DMS153 treated with DMSO at 0.1 percent for 48 hours (cell line): ENCODE measurements around the gene LONP1.
"Not testable (repeated sequence)": the region's sequence is repeated elsewhere in the genome, so short reads cannot be mapped to it uniquely, and the experiment has no call there.

Experiments used
- DNase-seq: peaks from one replicate; lab custom pipeline; 2025; ENCODE audit not compliant: unreplicated experiment; lab: John Stamatoyannopoulos, UW

LONP1 gene

DNA sequence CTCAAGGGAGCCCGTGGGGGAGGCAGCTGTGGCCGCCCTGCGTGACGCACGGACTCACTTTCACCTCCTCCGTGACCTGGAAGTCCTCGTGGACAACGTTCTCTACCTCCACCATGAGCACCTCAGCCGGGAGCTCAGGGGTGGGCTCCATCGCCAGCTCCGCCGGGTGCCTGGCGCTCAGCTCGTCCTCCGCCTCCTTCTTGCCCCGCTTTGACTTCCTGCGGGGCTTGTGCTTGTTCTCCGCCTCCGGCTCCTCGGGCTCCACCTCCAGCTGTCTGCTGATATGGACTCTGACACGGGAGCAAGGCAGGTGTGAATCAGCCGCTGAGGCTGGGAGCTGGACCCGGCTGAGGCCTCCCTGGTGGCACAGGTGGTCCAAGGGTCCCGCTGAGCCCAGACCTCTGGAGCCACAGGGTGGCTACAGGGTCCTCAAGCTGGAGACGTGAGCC is 8.2 kb downstream of the LONP1 start:
- no peak for DNase-seq

DNA sequence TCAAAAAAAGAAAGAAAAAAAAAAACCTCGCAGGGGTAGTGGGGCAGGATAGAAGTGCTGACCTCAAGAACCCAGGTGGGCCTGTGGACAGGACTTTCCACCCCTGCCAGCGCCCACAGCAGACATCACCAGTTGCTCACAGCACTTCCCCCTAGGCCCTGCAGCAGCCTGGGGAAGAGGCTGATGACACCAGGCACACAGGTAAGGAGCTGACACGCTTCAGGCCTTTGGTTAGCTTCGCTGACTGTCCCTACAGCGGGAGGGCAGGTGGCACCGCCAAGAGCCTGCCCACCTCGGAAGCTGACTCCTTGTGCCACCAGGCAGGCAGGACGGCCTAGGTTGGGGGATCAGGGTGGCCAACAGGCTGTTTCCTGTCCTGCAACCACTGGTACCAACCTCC is 8.9 kb downstream of the LONP1 start:
- DNase-seq = no peak

- DNase-seq = no peak
Measured at GRCh38 chr19:5707576-5708575, 12.1 kb downstream of the LONP1 start.

GRCh38 chr19:5706876-5707573 is 12.9 kb downstream of the LONP1 start:
- no peak for DNase-seq

DNA sequence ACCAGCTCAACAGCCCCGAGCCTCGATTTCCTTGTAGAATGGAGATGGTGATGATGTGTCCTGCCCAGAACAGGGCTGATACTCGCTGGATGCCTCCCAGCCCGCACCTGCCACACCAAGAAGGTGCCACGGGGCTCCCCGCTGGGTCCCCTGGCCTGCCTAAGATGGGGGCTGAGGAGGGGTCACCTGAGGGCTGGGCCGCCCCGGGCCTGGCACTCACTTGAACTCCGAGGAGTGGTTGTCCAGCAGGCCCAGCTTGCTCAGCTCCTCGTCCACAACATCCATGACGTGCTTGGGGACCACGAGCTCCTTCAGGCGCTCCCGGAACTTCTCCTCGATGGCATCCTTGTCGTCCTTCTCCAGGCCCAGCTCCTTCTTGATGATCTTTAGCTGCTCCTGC is 14.4 kb downstream of the LONP1 start:
- no peak for DNase-seq

GRCh38 chr19:5703819-5704818 is 15.8 kb downstream of the LONP1 start:
- DNase-seq = no peak

DNA sequence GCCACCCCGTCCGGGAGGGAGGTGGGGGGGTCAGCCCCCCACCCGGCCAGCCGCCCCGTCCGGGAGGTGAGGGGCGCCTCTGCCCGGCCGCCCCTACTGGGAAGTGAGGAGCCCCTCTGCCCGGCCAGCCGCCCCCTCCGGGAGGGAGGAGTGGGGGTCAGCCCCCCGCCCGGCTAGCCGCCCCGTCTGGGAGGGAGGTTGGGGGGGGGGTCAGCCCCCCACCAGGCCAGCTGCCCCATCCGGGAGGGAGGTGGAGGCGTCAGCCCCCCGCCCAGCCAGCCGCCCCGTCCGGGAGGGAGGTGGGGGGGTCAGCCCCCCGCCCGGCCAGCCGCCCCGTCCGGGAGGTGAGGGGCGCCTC is 17.9 kb downstream of the LONP1 start:
- DNase-seq = not testable (repeated sequence)

DNA sequence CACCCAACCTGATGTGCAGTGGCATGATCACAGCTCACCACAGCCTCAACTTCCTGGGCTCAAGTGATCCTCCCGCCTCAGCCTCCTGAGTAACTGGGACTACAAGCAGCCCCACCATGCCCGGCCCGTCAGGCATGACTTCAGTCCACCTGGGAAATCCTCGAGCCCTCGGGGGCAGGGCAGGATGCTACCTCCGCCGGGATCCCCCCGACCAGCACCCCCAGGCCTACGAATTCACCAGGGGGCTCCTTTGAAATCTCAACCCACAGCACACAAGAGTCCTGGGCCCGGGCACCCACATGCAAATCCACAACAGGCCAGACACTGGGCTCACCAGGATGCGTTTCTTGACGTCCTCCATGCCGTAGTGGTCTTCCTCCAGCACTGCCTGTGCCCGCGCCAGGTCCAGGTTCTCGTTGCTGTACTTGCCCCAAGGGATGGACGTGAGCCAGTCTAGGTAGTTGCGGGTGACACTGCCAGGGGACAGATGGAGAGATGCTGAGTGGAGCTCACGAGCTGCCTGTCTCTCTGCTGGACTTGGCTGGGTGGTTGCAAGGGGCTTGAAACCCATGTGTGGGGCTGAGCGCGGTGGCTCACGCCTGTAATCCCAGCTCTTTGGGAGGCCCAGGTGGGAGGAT is 19.4 kb downstream of the LONP1 start:
- no peak for DNase-seq

- DNase-seq = no peak
Measured at GRCh38 chr19:5698635-5699422, 21.1 kb downstream of the LONP1 start.

- DNase-seq = no peak
Measured at GRCh38 chr19:5697890-5698634, 21.9 kb downstream of the LONP1 start.

DNA sequence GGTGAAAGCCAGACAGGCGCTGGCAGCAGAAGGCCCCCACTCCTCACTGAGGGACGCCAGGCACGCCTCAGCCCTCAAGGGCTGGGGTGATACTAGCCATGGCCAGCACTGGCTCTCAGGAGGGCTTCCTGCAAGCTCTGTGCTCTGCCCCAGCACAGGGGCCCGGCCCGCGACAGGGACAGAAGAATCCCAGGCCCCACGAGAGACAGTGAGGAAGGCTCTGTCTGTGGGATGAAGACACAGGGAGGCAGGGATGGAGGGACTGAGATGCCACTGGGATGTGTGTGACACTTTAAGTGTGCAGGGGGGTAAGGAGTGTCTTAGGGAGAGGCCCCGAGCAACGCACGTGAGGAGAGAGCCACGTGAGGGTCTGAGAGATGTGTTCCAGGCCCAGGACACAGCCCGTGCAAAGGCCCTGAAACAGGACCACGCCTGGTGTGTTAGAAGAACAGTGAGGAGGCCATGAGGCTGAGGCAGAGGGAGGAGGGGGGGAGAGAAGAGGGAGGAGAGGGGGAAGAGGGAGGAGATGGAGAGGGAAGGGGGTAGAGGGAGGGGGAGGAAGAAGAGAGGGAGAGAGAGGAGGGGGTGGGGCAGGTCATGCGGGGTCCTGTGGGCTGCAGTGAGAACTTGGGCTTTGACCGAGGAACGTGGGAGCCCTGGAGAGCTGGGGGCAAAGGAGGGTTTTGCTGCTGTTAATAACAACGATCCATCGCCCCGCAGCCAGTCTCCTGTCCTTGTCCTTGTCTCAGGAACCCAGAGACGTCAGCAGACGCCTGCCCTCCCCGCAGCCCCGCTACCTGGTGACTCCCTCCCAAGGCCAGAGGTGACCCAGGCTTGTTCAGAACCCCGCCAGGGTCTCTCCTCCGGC is 22.7 kb downstream of the LONP1 start:
- no peak for DNase-seq

DNA sequence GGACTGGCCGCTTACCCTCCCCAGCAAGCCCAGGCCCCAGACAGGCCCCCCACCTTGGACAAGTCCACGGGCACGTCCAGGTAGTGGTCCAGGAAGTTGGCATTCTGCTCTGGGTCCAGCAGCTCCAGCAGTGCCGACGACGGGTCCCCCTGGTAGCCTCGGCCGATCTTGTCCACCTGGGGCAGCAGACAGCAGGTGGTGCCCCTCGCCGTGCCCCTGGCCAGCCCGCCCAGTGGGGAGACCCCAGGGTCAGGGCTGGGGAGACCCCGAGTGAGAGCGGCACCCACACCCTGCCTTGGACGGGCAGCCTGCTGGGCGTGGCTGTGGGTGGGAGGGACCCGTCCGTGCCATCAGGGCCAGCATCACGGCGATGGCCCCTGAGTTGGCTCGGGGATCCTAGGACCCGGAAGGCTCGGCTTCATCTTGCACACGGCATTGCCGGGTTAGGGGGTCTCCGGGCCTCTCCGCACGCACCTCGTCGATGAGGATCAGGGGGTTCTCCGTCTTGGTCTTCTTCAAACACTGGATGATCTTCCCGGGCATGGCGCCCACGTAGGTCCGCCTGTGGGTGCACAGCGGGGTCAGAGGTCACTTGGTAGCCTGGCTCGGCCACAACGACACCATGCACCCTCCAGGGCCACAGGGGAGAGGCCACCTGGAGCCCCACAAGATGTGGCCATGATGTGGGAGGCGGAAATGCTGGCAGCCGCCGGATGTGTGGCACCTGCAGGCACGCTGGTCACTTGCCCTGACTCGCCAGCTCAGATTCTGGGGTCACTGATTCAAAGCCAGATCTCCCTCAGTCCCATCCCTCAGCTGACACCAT is 23.5 kb downstream of the LONP1 start:
- no peak for DNase-seq

DNA sequence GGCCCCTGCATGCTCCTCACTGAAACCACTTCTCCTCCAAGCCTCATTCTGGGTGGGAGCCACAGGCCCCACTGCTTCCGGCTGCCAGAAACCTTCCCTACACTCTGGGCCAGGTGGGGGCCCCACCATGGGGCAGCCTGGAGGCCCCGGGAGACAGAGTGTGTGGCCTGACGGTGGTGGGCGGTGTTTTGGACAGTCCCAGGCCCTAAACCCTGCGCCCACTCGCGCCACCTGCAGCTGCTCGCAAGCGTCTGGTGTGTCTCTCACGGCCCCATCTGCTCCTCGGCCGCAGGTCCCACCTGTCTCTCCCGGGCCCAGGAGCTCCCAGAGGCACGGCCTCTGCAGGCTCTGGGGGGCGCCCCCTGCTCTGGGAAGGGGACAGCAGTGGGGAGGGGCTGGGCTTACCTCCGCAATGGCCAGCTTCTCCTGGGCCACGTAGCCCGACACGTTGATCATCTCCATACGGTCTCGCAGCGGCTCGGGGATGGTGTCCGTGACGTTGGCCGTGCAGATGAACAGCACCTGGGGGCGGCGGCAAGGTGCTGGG is 24.2 kb downstream of the LONP1 start:
- DNase-seq = no peak

GRCh38 chr19:5694956-5695648 is 24.8 kb downstream of the LONP1 start:
- DNase-seq = no peak

DNA sequence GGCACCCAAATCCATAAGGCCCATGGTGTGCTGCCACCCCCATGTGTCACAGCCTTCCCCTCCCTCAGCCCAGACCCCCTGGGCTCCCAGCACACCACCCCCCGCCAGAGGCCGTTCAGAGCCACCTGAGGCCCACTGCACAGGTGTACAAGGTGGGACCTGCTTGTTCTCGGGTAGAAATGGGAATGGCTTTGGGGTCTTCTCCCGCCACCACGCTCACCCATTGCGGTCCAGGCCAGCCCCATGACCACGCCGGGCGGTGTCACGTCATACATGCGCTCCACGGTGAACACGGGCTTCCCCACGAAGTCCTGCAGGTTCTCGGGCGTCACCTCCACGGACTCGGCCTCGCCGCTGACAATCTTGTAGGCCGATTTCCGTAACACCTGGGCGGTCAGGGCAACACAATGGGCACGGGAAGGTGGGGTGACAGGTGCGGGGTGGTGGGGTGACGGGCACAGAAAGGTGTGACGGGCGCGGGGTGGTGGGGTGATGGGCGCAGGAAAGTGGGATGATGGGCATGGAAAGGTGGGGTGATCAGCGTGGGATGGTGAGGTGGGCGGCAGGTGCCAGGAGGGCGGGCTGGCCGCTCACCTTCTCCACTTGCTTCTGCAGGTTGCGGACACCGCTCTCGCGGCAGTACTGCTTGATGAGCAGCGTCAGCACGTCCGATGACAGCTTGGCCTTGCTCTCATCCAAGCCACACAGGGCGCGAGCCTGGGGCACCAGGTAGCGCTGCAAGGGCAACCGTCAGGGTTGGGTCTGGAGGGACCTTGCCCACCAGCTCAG is 25.6 kb downstream of the LONP1 start:
- no peak for DNase-seq
